GM12878 (cell line): Measurements from ENCODE around the gene ZNF407. TPM values are rescaled to one million over a fixed set of nuclear protein-coding genes. Genes with fewer than 3 reads are reported as not detected.

Experiments
- ATAC-seq: fragments of 200-7000 bp; cut with Tn5 transposase; 3 replicates; pipeline ENCODE4 v1.9.1; 2020; ENCODE audit warnings: mild to moderate bottlenecking, moderate library complexity
- BruUV-seq: library from RNA; stranded (reverse); fragments of 400-500 nt; replicated peaks from 2 replicates; lab custom pipeline; 2021; lab: Mats Ljungman, UMichigan
- CTCF ChIA-PET: fragments of 300-600 bp; sonication (Branson Sonifier 250); formaldehyde crosslinking; extraction: SDS; loops from one replicate; lab custom pipeline; 2021; ENCODE audit warnings: inconsistent platforms; lab: Yijun Ruan, JAX
- POLR2A ChIA-PET: fragments of 350-600 bp; formaldehyde crosslinking; extraction: SDS; loops from one replicate; lab custom pipeline; 2021; ENCODE audit warnings: inconsistent platforms; lab: Charles Lee
- RAD21 ChIA-PET: fragments of 300-600 bp; sonication (Branson Sonifier 250); formaldehyde crosslinking; loops from one replicate; lab custom pipeline; 2023; ENCODE audit warnings: antibody characterized with exemption; ENCODE audit not compliant: unreplicated experiment; lab: Charles Lee
- SMC1A ChIA-PET: fragments of 300-600 bp; sonication (Branson Sonifier 250); formaldehyde crosslinking; loops from one replicate; lab custom pipeline; 2023; ENCODE audit not compliant: unreplicated experiment, uncharacterized antibody; lab: Charles Lee
- DNase-seq: peaks from one replicate; pipeline ENCODE4 v3.0.0-alpha.2; 2011; ENCODE audit warnings: low read depth, low spot score
- FAIRE-seq: peaks from 3 replicates; lab custom pipeline; 2011; peaks lifted over from hg19 to GRCh38; lab: Jason Lieb, UNC
- H2AFZ ChIP-seq: 2 replicates; pipeline ENCODE4 v1.6.0; 2011; ENCODE audit warnings: low read depth, low read length, control low read depth; ENCODE audit not compliant: control insufficient read depth
- H3K27ac ChIP-seq: 2 replicates; pipeline ENCODE4 v1.5.1; 2011; ENCODE audit warnings: control low read depth; ENCODE audit not compliant: control insufficient read depth, insufficient read depth
- H3K27me3 ChIP-seq, 2 experiments: replicated peaks in 1 of 2; 2 replicates each; pipeline versions ENCODE4 v1.6.0 to v1.6.1; 2011; ENCODE audit warnings: low read length in 1 of 2; ENCODE audit not compliant: control insufficient read depth in 2 of 2, insufficient read depth in 2 of 2
- H3K36me3 ChIP-seq, 2 experiments: 2 replicates each; pipeline ENCODE4 v1.5.1; 2011; ENCODE audit warnings: low read length in 1 of 2; ENCODE audit not compliant: control insufficient read depth in 2 of 2, insufficient read depth in 2 of 2
- H3K4me1 ChIP-seq: 2 replicates; pipeline ENCODE4 v1.6.1; 2011; ENCODE audit warnings: mild to moderate bottlenecking, low read length, moderate library complexity, mixed read lengths; ENCODE audit not compliant: control insufficient read depth, insufficient read depth
- H3K4me2 ChIP-seq: 2 replicates; pipeline ENCODE4 v1.6.0; 2011; ENCODE audit warnings: control low read depth; ENCODE audit not compliant: control insufficient read depth, insufficient read depth
- H3K4me3 ChIP-seq: fragments of 200-600 bp; sonication (generic); 2 replicates; pipeline ENCODE4 v1.5.1; 2016
- H3K79me2 ChIP-seq: 2 replicates; pipeline ENCODE4 v1.6.0; 2011; ENCODE audit warnings: low read length; ENCODE audit not compliant: control insufficient read depth, insufficient read depth
- H3K9ac ChIP-seq: 2 replicates; pipeline ENCODE4 v1.8.0; 2011; ENCODE audit warnings: low read length, control low read depth, mixed read lengths; ENCODE audit not compliant: control insufficient read depth, insufficient read depth
- H3K9me3 ChIP-seq: replicated peaks from 3 replicates; pipeline ENCODE4 v1.5.1; 2011; ENCODE audit warnings: mild to moderate bottlenecking, low read length; ENCODE audit not compliant: control insufficient read depth, insufficient read depth
- H4K20me1 ChIP-seq: 2 replicates; pipeline ENCODE4 v1.6.0; 2011; ENCODE audit not compliant: control insufficient read depth, insufficient read depth
- BACH1 ChIP-seq: fragments of 450-650 bp; IDR thresholded peaks from 2 replicates; pipeline ENCODE4 v1.6.1; 2017; ENCODE audit warnings: mild to moderate bottlenecking, borderline replicate concordance
- CEBPB ChIP-seq, 2 experiments: fragments of 150-350 bp in 1 of 2; IDR thresholded peaks; 2 replicates each; pipeline ENCODE4 v1.6.1; 2012 to 2014; ENCODE audit warnings: low read depth in 2 of 2, low read length in 2 of 2, borderline replicate concordance in 1 of 2, inconsistent platforms in 1 of 2
- CHD2 ChIP-seq: IDR thresholded peaks from 2 replicates; pipeline ENCODE4 v1.6.1; 2011; ENCODE audit warnings: low read depth, low read length, improper control_type of control experiment, borderline replicate concordance
- EED ChIP-seq: sonication (generic); IDR thresholded peaks from 2 replicates; pipeline ENCODE4 v1.6.1; 2016; ENCODE audit warnings: antibody characterized with exemption, low read depth
- GATAD2B ChIP-seq: fragments of 450-650 bp; conservative IDR thresholded peaks from 2 replicates; pipeline ENCODE4 v1.6.1; 2017; ENCODE audit warnings: low read depth, mild to moderate bottlenecking, moderate library complexity
- IKZF1 ChIP-seq: fragments of 450-650 bp; conservative IDR thresholded peaks from 2 replicates; pipeline ENCODE4 v1.6.1; 2017; ENCODE audit warnings: antibody characterized with exemption, mild to moderate bottlenecking
- IKZF2 ChIP-seq, 2 experiments: fragments of 450-650 bp; IDR thresholded peaks; 2 replicates each; pipeline ENCODE4 v1.6.1; 2017; ENCODE audit warnings: mild to moderate bottlenecking in 2 of 2, moderate library complexity in 2 of 2
- MEF2A ChIP-seq: IDR thresholded peaks from 2 replicates; pipeline ENCODE4 v1.6.1; 2011; ENCODE audit warnings: low read depth, mild to moderate bottlenecking, low read length, moderate library complexity; ENCODE audit not compliant: insufficient read depth
- MTA2 ChIP-seq: fragments of 450-650 bp; IDR thresholded peaks from 2 replicates; pipeline ENCODE4 v1.6.1; 2016; ENCODE audit warnings: low read depth, mild to moderate bottlenecking, moderate library complexity
- NFIC ChIP-seq: IDR thresholded peaks from 2 replicates; pipeline ENCODE4 v1.6.1; 2012; ENCODE audit warnings: low read depth, mild to moderate bottlenecking, inconsistent platforms, low read length, moderate library complexity
- POLR2AphosphoS2 ChIP-seq: IDR thresholded peaks from 2 replicates; pipeline ENCODE4 v1.6.1; 2011; ENCODE audit warnings: low read depth, mild to moderate bottlenecking, low read length, improper control_type of control experiment, moderate library complexity
- RUNX3 ChIP-seq: IDR thresholded peaks from 2 replicates; pipeline ENCODE4 v1.6.1; 2012; ENCODE audit warnings: low read length, inconsistent platforms
- SPI1 ChIP-seq: IDR thresholded peaks from 2 replicates; pipeline ENCODE4 v1.6.1; 2011; ENCODE audit warnings: low read depth, mild to moderate bottlenecking, low read length, moderate library complexity, borderline replicate concordance; ENCODE audit not compliant: insufficient read depth
- SRF ChIP-seq, 2 experiments: IDR thresholded peaks; 2 replicates each; pipeline ENCODE4 v1.6.1; 2011; ENCODE audit warnings: low read depth in 2 of 2, low read length in 2 of 2, mild to moderate bottlenecking in 1 of 2, moderate library complexity in 1 of 2
- WGBS: methylation state at CpG from one replicate; pipeline ENCODE4 v1.1.6; 2016; ENCODE audit warnings: low lambda C conversion rate; ENCODE audit not compliant: insufficient replicate concordance, insufficient coverage; ENCODE audit errors: missing lambda C conversion rate; 5-methylcytosine and 5-hydroxymethylcytosine counted together
- in situ Hi-C: fragments of 300-500 bp; cut with MboI; formaldehyde crosslinking; loops from 9 replicates; pipeline ENCODE4 v1.14.3; 2018; ENCODE audit warnings: mixed read lengths
- intact Hi-C: fragments of 100-400 bp; cut with micrococcal nuclease; formaldehyde crosslinking; loops from one replicate; pipeline ENCODE4 v1.14.2; 2022; ENCODE audit not compliant: unreplicated experiment
- polyA plus RNA-seq, 11 experiments: library from polyadenylated mRNA; depleted of rRNA in 4 of 11; unstranded in 6 of 11; stranded (reverse) in 5 of 11; fragments of >200 nt; fragmentation: Nextera tagmentation in 4 of 11; fragmentation: Illumina TruSeq in 1 of 11; extraction: Ambion mirVana in 4 of 11; extraction: Trizol in 1 of 11; gene quantifications; 1 replicate in 1 of 11; 2 replicates in 10 of 11; pipeline versions ENCODE4 v1.2.1 to v1.2.3, GENCODE V29; 2011 to 2016; ENCODE audit warnings: inconsistent platforms in 2 of 11, missing spikeins in 2 of 11, low read depth in 1 of 11
- total RNA-seq, 4 experiments: library from RNA; depleted of rRNA in 3 of 4; stranded (reverse); fragments of >200 nt in 3 of 4; fragmentation: Illumina TruSeq in 1 of 4; extraction: Trizol in 1 of 4; gene quantifications; 2 replicates each; pipeline versions ENCODE4 v1.2.1 to v1.2.3, GENCODE V29; 2013 to 2021
- TF ChIP-seq, protein P1 (sequence below): fragments of 450-650 bp; IDR thresholded peaks from 2 replicates; pipeline ENCODE4 v1.6.1; 2017; ENCODE audit warnings: mild to moderate bottlenecking, low read depth, inconsistent platforms; ENCODE audit not compliant: poor library complexity, severe bottlenecking

Gene ZNF407
- total and polyA plus RNA-seq, 10 of the 15 experiments (the other 5 are each of a cell fraction or from before 2014, with no cell fraction given) = 0.69 to 11.6 (median 5.3) TPM

DNA sequence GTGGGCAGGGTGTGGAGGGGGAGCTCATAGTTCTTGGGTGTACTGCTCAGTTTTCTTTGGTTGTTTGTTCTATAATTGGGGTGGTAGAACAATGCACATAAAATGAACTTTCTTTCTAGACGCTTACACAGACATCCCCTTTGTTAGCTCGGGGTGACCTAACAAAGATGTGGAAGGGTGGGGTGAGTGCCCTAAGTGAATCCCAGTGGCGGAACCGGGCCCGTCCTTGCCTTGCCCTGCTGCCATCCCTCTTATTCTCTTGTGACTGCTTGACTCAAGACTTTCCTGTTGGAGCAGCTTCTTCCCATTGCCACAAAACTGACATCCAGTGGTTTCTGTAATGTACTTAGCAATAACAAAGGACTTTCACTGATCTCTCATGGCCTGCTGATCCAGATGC, 343.2 kb downstream of the ZNF407 start (continued):
- TF ChIP-seq CHD2 = no peak

DNA sequence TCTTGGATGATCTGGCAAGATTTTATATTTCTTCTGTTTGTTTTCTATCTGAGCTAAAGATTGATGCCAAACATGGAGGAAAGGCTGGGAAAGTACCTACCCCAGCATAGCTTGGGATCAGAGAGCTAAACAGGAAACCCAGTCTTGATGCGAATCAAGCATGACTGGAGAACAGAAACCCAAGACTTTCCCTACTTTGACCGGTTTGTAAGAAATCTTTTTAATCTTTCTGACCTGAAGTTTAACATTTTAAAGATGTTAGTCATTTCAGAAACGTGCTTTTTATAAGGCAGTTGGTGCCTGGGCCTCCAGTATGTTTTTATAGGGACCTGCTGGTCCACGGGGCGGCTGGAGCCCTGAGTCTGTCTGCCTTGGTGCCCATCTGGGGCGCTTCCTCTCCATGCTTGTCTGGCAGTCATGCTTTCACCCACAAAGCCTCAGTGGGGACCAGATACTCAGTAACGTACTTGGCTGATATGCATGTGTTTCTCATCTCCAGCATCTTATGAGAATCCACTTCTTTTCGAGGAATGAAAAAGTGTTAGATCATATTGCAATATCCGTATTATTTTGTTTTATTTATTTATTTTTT, 344.7 kb downstream of the ZNF407 start:
- Histone ChIP-seq H3K79me2 (no peaks in the 10 kb centered on the region), H3K9ac (no peak overlapping the region), H4K20me1 (no peaks in the 10 kb centered on the region), H3K27me3 (no peaks in the 10 kb centered on the region), H3K27ac (no peak overlapping the region), H3K4me2 (peak overlapping the region; percentile 15; the same call in 1 of the 2 replicates), H3K4me3 (peak overlapping the region; percentile 44; the same call in 1 of the 2 replicates), H3K36me3 (no peaks in the 10 kb centered on the region), H3K9me3 (no peaks in the 10 kb centered on the region), H3K4me1 (peaks cover 11% of the 10 kb centered on the region; the same call in 1 of the 2 replicates), H2AFZ (no peak overlapping the region)
- CTCF ChIA-PET = interaction anchor here (1.1 to 1.8 kb wide), 5 partner anchors 13 to 130 kb away, joined by 3 to 5 read pairs (median 4); no protein-coding TSS in a partner anchor
- DNase-seq (peak; percentile 21), FAIRE-seq (peak; percentile 13), ATAC-seq (peak; percentile 97)
- POLR2A ChIA-PET = no interaction called here
- intact Hi-C loops = no loop called here
- no TSS peak for BruUV-seq
- RAD21 ChIA-PET = interaction anchor here (0.8 to 1.9 kb wide), 2 partner anchors 21 to 289 kb away, joined by 3 to 4 read pairs; no protein-coding TSS in a partner anchor
- in situ Hi-C loops = no loop called here
- 2% methylated on average over 9 of the region's 9 CpGs for WGBS
- no peak for TF ChIP-seq POLR2AphosphoS2
- no peak for TF ChIP-seq GATAD2B
- TF ChIP-seq MEF2A = 0 out of 2 replicates have a peak, but pooled peaks have one; percentile 4
- peak; percentile 30 for TF ChIP-seq RUNX3
- TF ChIP-seq EED = peak; percentile 30; the same call in 1 of the 2 replicates
- TF ChIP-seq BACH1 = no peak
- TF ChIP-seq IKZF2 (IDR thresholded peaks at IDR 0.05) = peak in 1 of 2 experiments; percentile 20; a peak in 1 of 4 replicates
- TF ChIP-seq MTA2 = peak; percentile 22; the same call in 1 of the 2 replicates
- peak; percentile 25; the same call in 1 of the 2 replicates for TF ChIP-seq SPI1
- TF ChIP-seq CEBPB (IDR thresholded peaks at IDR 0.05; ENCODE audit: borderline replicate concordance in 1 of 2, low read depth in 2 of 2, low read length in 2 of 2) = 0 out of 4 replicates have a peak, but pooled peaks of 1 of the 2 experiments have one; percentile 37
- TF ChIP-seq NFIC = peak; percentile 44; the same call in 1 of the 2 replicates
- peak in 1 of 2 experiments; percentile 48; a peak in 1 of 4 replicates for TF ChIP-seq SRF (IDR thresholded peaks at IDR 0.05; ENCODE audit: low read depth in 2 of 2, low read length in 2 of 2)
- TF ChIP-seq, protein P1, sequence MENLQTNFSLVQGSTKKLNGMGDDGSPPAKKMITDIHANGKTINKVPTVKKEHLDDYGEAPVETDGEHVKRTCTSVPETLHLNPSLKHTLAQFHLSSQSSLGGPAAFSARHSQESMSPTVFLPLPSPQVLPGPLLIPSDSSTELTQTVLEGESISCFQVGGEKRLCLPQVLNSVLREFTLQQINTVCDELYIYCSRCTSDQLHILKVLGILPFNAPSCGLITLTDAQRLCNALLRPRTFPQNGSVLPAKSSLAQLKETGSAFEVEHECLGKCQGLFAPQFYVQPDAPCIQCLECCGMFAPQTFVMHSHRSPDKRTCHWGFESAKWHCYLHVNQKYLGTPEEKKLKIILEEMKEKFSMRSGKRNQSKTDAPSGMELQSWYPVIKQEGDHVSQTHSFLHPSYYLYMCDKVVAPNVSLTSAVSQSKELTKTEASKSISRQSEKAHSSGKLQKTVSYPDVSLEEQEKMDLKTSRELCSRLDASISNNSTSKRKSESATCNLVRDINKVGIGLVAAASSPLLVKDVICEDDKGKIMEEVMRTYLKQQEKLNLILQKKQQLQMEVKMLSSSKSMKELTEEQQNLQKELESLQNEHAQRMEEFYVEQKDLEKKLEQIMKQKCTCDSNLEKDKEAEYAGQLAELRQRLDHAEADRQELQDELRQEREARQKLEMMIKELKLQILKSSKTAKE = peak; percentile 28
- TF ChIP-seq IKZF1 = peak; percentile 32; the same call in 1 of the 2 replicates
- SMC1A ChIA-PET = interaction anchor here (0.7 to 1.8 kb wide), 12 partner anchors 12 to 290 kb away, joined by 3 to 8 read pairs (median 3); no protein-coding TSS in a partner anchor
